HCT116 (cell line): ENCODE measurements around the gene PCDH1. TPM values are rescaled to one million over a fixed set of nuclear protein-coding genes. Genes with fewer than 3 reads are reported as not detected.
A peak's percentile ranks its signal among the peaks of the same experiment; 100 is the strongest.

Source experiments
- ATAC-seq: fragments of 200-7000 bp; cut with Tn5 transposase; 2 replicates; pipeline ENCODE4 v1.9.1; 2020; ENCODE audit warnings: mild to moderate bottlenecking, moderate library complexity
- BruUV-seq: library from RNA; stranded (reverse); fragments of 400-500 nt; replicated peaks from 2 replicates; lab custom pipeline; 2021; lab: Mats Ljungman, UMichigan
- CTCF ChIA-PET: fragments of 300-600 bp; sonication (Branson Sonifier 250); formaldehyde crosslinking; loops from one replicate; lab custom pipeline; 2021; ENCODE audit warnings: antibody characterized with exemption; lab: Charles Lee
- POLR2A ChIA-PET: fragments of 300-600, 350-600 bp; sonication (Branson Sonifier 250); formaldehyde crosslinking; loops from one replicate; lab custom pipeline; 2021; ENCODE audit warnings: antibody characterized with exemption; lab: Charles Lee
- RAD21 ChIA-PET, 2 experiments: fragments of 300-600 bp; sonication (Branson Sonifier 250); formaldehyde crosslinking; loops; one replicate each; lab custom pipeline; 2023; ENCODE audit warnings: low total read pairs in 2 of 2; ENCODE audit not compliant: uncharacterized antibody in 2 of 2, unreplicated experiment in 2 of 2, low non-redundant PET in 1 of 2; lab: Charles Lee
- DNase-seq: peaks from one replicate; pipeline ENCODE4 v3.0.0-alpha.2; 2010; ENCODE audit warnings: low read depth, low spot score
- H2AFZ ChIP-seq: fragments of 200-600 bp; shearing (Covaris generic), sonication (generic); 2 replicates; pipeline ENCODE4 v1.6.1; 2017; ENCODE audit warnings: low read depth, mixed run types, mixed read lengths, antibody characterized with exemption, low read length; ENCODE audit not compliant: poor library complexity, severe bottlenecking
- H3K27ac ChIP-seq: 2 replicates; pipeline ENCODE4 v1.5.1; 2012; ENCODE audit warnings: low read depth, low read length
- H3K27me3 ChIP-seq: fragments of 200-600 bp; sonication (generic); 2 replicates; pipeline ENCODE4 v1.6.1; 2016; ENCODE audit warnings: mixed run types, low read length, mixed read lengths; ENCODE audit not compliant: insufficient read depth
- H3K36me3 ChIP-seq, 2 experiments: fragments of 200-500 bp in 1 of 2; fragments of 200-600 bp in 1 of 2; sonication (Bioruptor generic) in 1 of 2; sonication (generic) in 1 of 2; 2 replicates each; pipeline versions ENCODE4 v1.5.1 to v1.6.1; 2014 to 2016; ENCODE audit warnings: low read length in 2 of 2, inconsistent platforms in 1 of 2, mixed read lengths in 1 of 2, mixed run types in 1 of 2; ENCODE audit not compliant: insufficient read depth in 2 of 2, control insufficient read depth in 1 of 2
- H3K4me1 ChIP-seq, 2 experiments: fragments of 200-600 bp in 1 of 2; sonication (generic) in 1 of 2; 2 replicates each; pipeline versions ENCODE4 v1.5.1 to v1.6.1; 2012 to 2017; ENCODE audit warnings: low read length in 2 of 2, inconsistent platforms in 1 of 2, mild to moderate bottlenecking in 1 of 2, mixed read lengths in 1 of 2, mixed run types in 1 of 2, moderate library complexity in 1 of 2; ENCODE audit not compliant: insufficient read depth in 2 of 2, control insufficient read depth in 1 of 2
- H3K4me2 ChIP-seq: fragments of 200-600 bp; sonication (generic); 2 replicates; pipeline ENCODE4 v1.6.1; 2017; ENCODE audit warnings: mixed run types, low read length, mixed read lengths
- H3K4me3 ChIP-seq, 2 experiments: fragments of 200-600 bp in 1 of 2; sonication (generic) in 1 of 2; replicated peaks in 1 of 2; 2 replicates each; pipeline ENCODE4 v1.5.1; 2011 to 2016; ENCODE audit warnings: low read length in 2 of 2, control low read depth in 1 of 2, low read depth in 1 of 2, mild to moderate bottlenecking in 1 of 2, mixed read lengths in 1 of 2, mixed run types in 1 of 2
- H3K79me2 ChIP-seq: fragments of 200-600 bp; sonication (generic); 2 replicates; pipeline ENCODE4 v1.6.1; 2017; ENCODE audit warnings: mild to moderate bottlenecking, mixed run types, low read length, moderate library complexity, mixed read lengths; ENCODE audit not compliant: insufficient read depth
- H3K9ac ChIP-seq: fragments of 200-600 bp; sonication (generic); 2 replicates; pipeline ENCODE4 v1.6.1; 2016; ENCODE audit warnings: low read length, mixed read lengths
- H3K9me2 ChIP-seq: fragments of 200-600 bp; sonication (generic), shearing (Covaris generic); 2 replicates; pipeline ENCODE4 v1.6.1; 2017; ENCODE audit warnings: mixed run types, mild to moderate bottlenecking, moderate library complexity; ENCODE audit not compliant: insufficient read depth
- H3K9me3 ChIP-seq, 2 experiments: fragments of 200-500 bp in 1 of 2; fragments of 200-600 bp in 1 of 2; sonication (Bioruptor generic) in 1 of 2; sonication (generic) in 1 of 2; 2 replicates each; pipeline ENCODE4 v1.6.1; 2014 to 2017; ENCODE audit warnings: low read length in 2 of 2, mixed read lengths in 2 of 2, inconsistent platforms in 1 of 2, low read depth in 1 of 2, mild to moderate bottlenecking in 1 of 2, mixed run types in 1 of 2, moderate library complexity in 1 of 2; ENCODE audit not compliant: control insufficient read depth in 1 of 2, insufficient read depth in 1 of 2
- H4K20me1 ChIP-seq: fragments of 200-600 bp; sonication (generic), shearing (Covaris generic); 2 replicates; pipeline ENCODE4 v1.6.1; 2017; ENCODE audit warnings: mixed run types, mild to moderate bottlenecking, moderate library complexity; ENCODE audit not compliant: insufficient read depth
- CBX3 ChIP-seq: IDR thresholded peaks from 2 replicates; pipeline ENCODE4 v1.6.1; 2012; ENCODE audit warnings: low read depth
- CEBPB ChIP-seq: IDR thresholded peaks from 2 replicates; pipeline ENCODE4 v1.6.1; 2012; ENCODE audit warnings: low read depth
- EZH2 ChIP-seq: fragments of 200-600 bp; sonication (generic); IDR thresholded peaks from 2 replicates; pipeline ENCODE4 v1.6.1; 2017; ENCODE audit warnings: antibody characterized with exemption, mixed run types
- FOSL1 ChIP-seq: IDR thresholded peaks from 2 replicates; pipeline ENCODE4 v1.6.1; 2012; ENCODE audit warnings: low read depth
- JUND ChIP-seq: IDR thresholded peaks from 2 replicates; pipeline ENCODE4 v1.6.1; 2012
- POLR2A ChIP-seq: IDR thresholded peaks from 2 replicates; pipeline ENCODE4 v1.7.0; 2011; ENCODE audit warnings: borderline replicate concordance; ENCODE audit not compliant: insufficient read depth, insufficient read length; ENCODE audit errors: extremely low read depth
- SIN3A ChIP-seq: IDR thresholded peaks from 2 replicates; pipeline ENCODE4 v1.6.1; 2012; ENCODE audit warnings: low read depth
- SP1 ChIP-seq: IDR thresholded peaks from 2 replicates; pipeline ENCODE4 v1.6.1; 2012; ENCODE audit warnings: low read depth
- SRF ChIP-seq: IDR thresholded peaks from 2 replicates; pipeline ENCODE4 v1.6.1; 2012; ENCODE audit warnings: low read depth
- ZFX ChIP-seq: fragments of 450-650 bp; IDR thresholded peaks from 2 replicates; pipeline ENCODE4 v1.6.1; 2017
- intact Hi-C: fragments of 100-400 bp; cut with micrococcal nuclease; formaldehyde crosslinking; loops from 2 replicates; pipeline ENCODE4 v1.10.0; 2022
- total RNA-seq: library from RNA; stranded (reverse); gene quantifications from one replicate; pipeline ENCODE4 v1.2.1, GENCODE V29; 2021; ENCODE audit not compliant: unreplicated experiment
- TF ChIP-seq, protein P1 (sequence below): IDR thresholded peaks from 2 replicates; pipeline ENCODE4 v1.6.1; 2012; ENCODE audit warnings: low read depth
- TF ChIP-seq, protein P2 (sequence below): IDR thresholded peaks from 2 replicates; pipeline ENCODE4 v1.6.1; 2011; ENCODE audit warnings: mild to moderate bottlenecking, low read length, moderate library complexity; ENCODE audit not compliant: insufficient replicate concordance; ENCODE audit errors: extremely low read depth

The PCDH1 gene
- total RNA-seq, 1 experiment from 2014 or later, result 24.2 TPM

DNA sequence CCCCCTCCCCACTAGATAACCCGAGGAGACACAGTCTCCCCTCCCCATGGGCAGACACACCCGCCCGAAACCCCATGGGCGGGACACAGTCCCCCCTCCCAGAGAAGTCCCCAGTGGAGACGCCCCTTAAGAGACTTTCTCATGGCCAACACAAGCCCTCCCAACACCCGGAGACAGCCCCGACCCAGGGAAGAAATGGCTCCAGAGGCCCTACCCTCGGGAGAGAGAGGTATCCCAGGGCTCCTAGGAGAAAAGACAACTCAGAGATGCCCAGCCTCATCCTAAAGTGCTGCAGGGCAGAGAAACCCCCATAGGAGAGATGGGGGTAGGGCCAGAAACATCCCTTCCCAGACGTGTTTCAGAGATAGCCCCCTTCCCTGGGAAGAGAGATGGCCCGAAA is 27.4 kb downstream of the PCDH1 start:
- RAD21 ChIA-PET, result interaction anchor here in 1 of 2 experiments (0.6 kb wide), 1 partner anchor 38 kb away, joined by 3 read pairs; no protein-coding TSS in a partner anchor
- ATAC-seq (no peak), DNase-seq (no peak)
- CTCF ChIA-PET, result interaction anchor here (1.0 kb wide), 1 partner anchor 27 kb away, joined by 3 read pairs; the partner anchor contains the start of gene PCDH1
- Histone ChIP-seq H3K36me3 (no peaks in the 10 kb centered on the region), H3K4me2 (peak overlapping the region; percentile 60), H3K27ac (no peak overlapping the region), H3K27me3 (no peaks in the 10 kb centered on the region), H3K9me3 (no peaks in the 10 kb centered on the region), H3K79me2 (no peaks in the 10 kb centered on the region), H4K20me1 (no peaks in the 10 kb centered on the region), H3K4me1 (peaks cover 26 to 37% of the 10 kb centered on the region in 2 experiments), H3K4me3 (no peak overlapping the region), H3K9ac (no peak overlapping the region), H2AFZ (no peak overlapping the region), H3K9me2 (no peaks in the 10 kb centered on the region)
- POLR2A ChIA-PET, result no interaction called here
- TF ChIP-seq, protein P1, sequence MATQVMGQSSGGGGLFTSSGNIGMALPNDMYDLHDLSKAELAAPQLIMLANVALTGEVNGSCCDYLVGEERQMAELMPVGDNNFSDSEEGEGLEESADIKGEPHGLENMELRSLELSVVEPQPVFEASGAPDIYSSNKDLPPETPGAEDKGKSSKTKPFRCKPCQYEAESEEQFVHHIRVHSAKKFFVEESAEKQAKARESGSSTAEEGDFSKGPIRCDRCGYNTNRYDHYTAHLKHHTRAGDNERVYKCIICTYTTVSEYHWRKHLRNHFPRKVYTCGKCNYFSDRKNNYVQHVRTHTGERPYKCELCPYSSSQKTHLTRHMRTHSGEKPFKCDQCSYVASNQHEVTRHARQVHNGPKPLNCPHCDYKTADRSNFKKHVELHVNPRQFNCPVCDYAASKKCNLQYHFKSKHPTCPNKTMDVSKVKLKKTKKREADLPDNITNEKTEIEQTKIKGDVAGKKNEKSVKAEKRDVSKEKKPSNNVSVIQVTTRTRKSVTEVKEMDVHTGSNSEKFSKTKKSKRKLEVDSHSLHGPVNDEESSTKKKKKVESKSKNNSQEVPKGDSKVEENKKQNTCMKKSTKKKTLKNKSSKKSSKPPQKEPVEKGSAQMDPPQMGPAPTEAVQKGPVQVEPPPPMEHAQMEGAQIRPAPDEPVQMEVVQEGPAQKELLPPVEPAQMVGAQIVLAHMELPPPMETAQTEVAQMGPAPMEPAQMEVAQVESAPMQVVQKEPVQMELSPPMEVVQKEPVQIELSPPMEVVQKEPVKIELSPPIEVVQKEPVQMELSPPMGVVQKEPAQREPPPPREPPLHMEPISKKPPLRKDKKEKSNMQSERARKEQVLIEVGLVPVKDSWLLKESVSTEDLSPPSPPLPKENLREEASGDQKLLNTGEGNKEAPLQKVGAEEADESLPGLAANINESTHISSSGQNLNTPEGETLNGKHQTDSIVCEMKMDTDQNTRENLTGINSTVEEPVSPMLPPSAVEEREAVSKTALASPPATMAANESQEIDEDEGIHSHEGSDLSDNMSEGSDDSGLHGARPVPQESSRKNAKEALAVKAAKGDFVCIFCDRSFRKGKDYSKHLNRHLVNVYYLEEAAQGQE, result no peak
- TF ChIP-seq POLR2A (no peak), CBX3 (no peak), ZFX (no peak), JUND (no peak), SIN3A (no peak), SP1 (no peak), SRF (no peak), FOSL1 (no peak), EZH2 (no peak), CEBPB (no peak)
- TF ChIP-seq, protein P2, sequence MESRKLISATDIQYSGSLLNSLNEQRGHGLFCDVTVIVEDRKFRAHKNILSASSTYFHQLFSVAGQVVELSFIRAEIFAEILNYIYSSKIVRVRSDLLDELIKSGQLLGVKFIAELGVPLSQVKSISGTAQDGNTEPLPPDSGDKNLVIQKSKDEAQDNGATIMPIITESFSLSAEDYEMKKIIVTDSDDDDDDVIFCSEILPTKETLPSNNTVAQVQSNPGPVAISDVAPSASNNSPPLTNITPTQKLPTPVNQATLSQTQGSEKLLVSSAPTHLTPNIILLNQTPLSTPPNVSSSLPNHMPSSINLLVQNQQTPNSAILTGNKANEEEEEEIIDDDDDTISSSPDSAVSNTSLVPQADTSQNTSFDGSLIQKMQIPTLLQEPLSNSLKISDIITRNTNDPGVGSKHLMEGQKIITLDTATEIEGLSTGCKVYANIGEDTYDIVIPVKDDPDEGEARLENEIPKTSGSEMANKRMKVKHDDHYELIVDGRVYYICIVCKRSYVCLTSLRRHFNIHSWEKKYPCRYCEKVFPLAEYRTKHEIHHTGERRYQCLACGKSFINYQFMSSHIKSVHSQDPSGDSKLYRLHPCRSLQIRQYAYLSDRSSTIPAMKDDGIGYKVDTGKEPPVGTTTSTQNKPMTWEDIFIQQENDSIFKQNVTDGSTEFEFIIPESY, result no peak
- no TSS peak for BruUV-seq
- intact Hi-C loops, result no loop called here
